Stomach (tissue), 9 donors: Measurements from ENCODE around the gene SH2D7. TPM values are rescaled to one million over a fixed set of nuclear protein-coding genes. Genes with fewer than 3 reads are reported as not detected.

Experiments used
- DNase-seq, 2 donors: peaks; one replicate each; pipeline versions ENCODE4 v3.0.0 to v3.0.0-alpha.2; 2013 to 2019
- H3K27ac ChIP-seq, 5 donors: fragments of 200-600 bp in 4 of 5; sonication (generic) in 4 of 5; one replicate each; pipeline ENCODE4 v1.5.1; 2013 to 2019; ENCODE audit warnings: mild to moderate bottlenecking in 1 of 5, moderate library complexity in 1 of 5
- H3K27me3 ChIP-seq, 3 donors: fragments of 200-600 bp; sonication (generic); one replicate each; pipeline ENCODE4 v1.5.1; 2017 to 2019; ENCODE audit warnings: mixed run types in 1 of 3
- H3K36me3 ChIP-seq, 4 donors: fragments of 200-600 bp; sonication (generic); 1 replicate in 3 of 4; 2 replicates in 1 of 4; pipeline ENCODE4 v1.5.1; 2016 to 2019
- H3K4me1 ChIP-seq, 4 donors: fragments of 200-600 bp; sonication (generic); one replicate each; pipeline ENCODE4 v1.5.1; 2016 to 2019
- H3K4me3 ChIP-seq, 4 donors: fragments of 200-600 bp; sonication (generic) in 3 of 4; one replicate each; pipeline ENCODE4 v1.5.1; 2016 to 2019; ENCODE audit warnings: mild to moderate bottlenecking in 1 of 4
- H3K9me3 ChIP-seq, 4 donors: fragments of 200-600 bp; sonication (generic); one replicate each; pipeline ENCODE4 v1.5.1; 2016 to 2019
- CTCF ChIP-seq, 7 experiments: fragments of 450-650 bp in 4 of 7; fragments of 200-600 bp in 3 of 7; sonication (generic) in 3 of 7; IDR thresholded peaks; one replicate each; pipeline ENCODE4 v1.5.1; 2016 to 2019; ENCODE audit warnings: antibody characterized with exemption in 7 of 7, control low read depth in 2 of 7, mild to moderate bottlenecking in 1 of 7
- EP300 ChIP-seq: sonication (generic); formaldehyde crosslinking; IDR thresholded peaks from one replicate; pipeline ENCODE4 v1.6.1; 2017; ENCODE audit warnings: antibody characterized with exemption
- POLR2A ChIP-seq, 4 donors: fragments of 450-650 bp; IDR thresholded peaks; one replicate each; pipeline ENCODE4 v1.6.1; 2016; ENCODE audit warnings: antibody characterized with exemption in 4 of 4, control low read depth in 2 of 4, mild to moderate bottlenecking in 1 of 4, moderate library complexity in 1 of 4
- POLR2AphosphoS5 ChIP-seq, 3 donors: sonication (generic); formaldehyde crosslinking; IDR thresholded peaks; one replicate each; pipeline ENCODE4 v1.6.1; 2016; ENCODE audit warnings: antibody characterized with exemption in 3 of 3
- WGBS, 5 donors: extraction: QIAGEN DNeasy Blood & Tissue Kit in 3 of 5; methylation state at CpG; one replicate each; pipeline versions ENCODE4 v1.1.5 to v1.1.7; 2013 to 2018; 5-methylcytosine and 5-hydroxymethylcytosine counted together
- intact Hi-C: fragments of 100-400 bp; cut with DNase I; formaldehyde crosslinking; loops from one replicate; pipeline ENCODE4 v1.15.1; 2023; ENCODE audit warnings: low total_unique reads
- polyA plus RNA-seq, 3 donors: library from polyadenylated mRNA; stranded (reverse); fragments of 200-250 nt; gene quantifications; one replicate each; pipeline ENCODE4 v1.2.3, GENCODE V29; 2013
- total RNA-seq, 5 donors: library from RNA; depleted of rRNA; stranded (reverse); fragments of >200 nt; gene quantifications; one replicate each; pipeline versions ENCODE4 v1.1.0 to v1.2.3, GENCODE V29; 2014 to 2016
- donor health status: healthy with polysubstance abuse.
- donor health status: Bipolar disorder and iron deficiency.
- donor health status: healthy.

The SH2D7 gene
- total and polyA plus RNA-seq, 8 donors: 0.29 to 0.45 TPM; not detected in 6

GRCh38 chr15:78057803-78058202 is 34.6 kb upstream of the SH2D7 start:
- no peak for TF ChIP-seq POLR2A (IDR thresholded peaks at IDR 0.05)
- no peak for TF ChIP-seq CTCF (IDR thresholded peaks at IDR 0.05)
- TF ChIP-seq POLR2AphosphoS5 (IDR thresholded peaks at IDR 0.05): no peak
- no peak for TF ChIP-seq EP300
- 66 to 92% (median 71%) methylated on average over 5 of the region's 5 CpGs for WGBS, 5 donors
- H3K4me1 ChIP-seq: peaks cover 68 to 97% (median 86%) of the 10 kb centered on the region in 4 donors

GRCh38 chr15:78058401-78058935 is 33.9 kb upstream of the SH2D7 start:
- TF ChIP-seq EP300 (no peak), POLR2AphosphoS5 (IDR thresholded peaks at IDR 0.05) (no peak), CTCF (IDR thresholded peaks at IDR 0.05) (no peak)
- DNase-seq: no peak
- no peaks in the 10 kb centered on the region for H3K27me3 ChIP-seq
- peaks cover 0 to 6% (median 3%) of the 10 kb centered on the region in 4 donors for H3K36me3 ChIP-seq
- peak overlapping the region in 4 of 5 donors; percentile 4 to 98 (median 84) for H3K27ac ChIP-seq
- WGBS, 5 donors: 86 to 93% (median 90%) methylated on average over 5 to 10 of the region's 10 CpGs
- H3K4me1 ChIP-seq: peaks cover 69 to 98% (median 92%) of the 10 kb centered on the region in 4 donors
- intact Hi-C loops: no loop called here
- no peak overlapping the region for H3K4me3 ChIP-seq
- no peaks in the 10 kb centered on the region for H3K9me3 ChIP-seq

More at GRCh38 chr15:78057803-78058202, 34.6 kb upstream of the SH2D7 start:
- Histone ChIP-seq H3K27me3 (no peaks in the 10 kb centered on the region), H3K36me3 (peaks cover 0 to 12% (median 10%) of the 10 kb centered on the region in 4 donors), H3K4me3 (no peak overlapping the region), H3K27ac (peak overlapping the region; percentile 4 to 98 (median 77)), H3K9me3 (no peaks in the 10 kb centered on the region)
- no peak for DNase-seq
- intact Hi-C loops: no loop called here

GRCh38 chr15:78059110-78059839 is 33.1 kb upstream of the SH2D7 start:
- peaks cover 77 to 100% (median 94%) of the 10 kb centered on the region in 4 donors for H3K4me1 ChIP-seq
- no peaks in the 10 kb centered on the region for H3K36me3 ChIP-seq
- intact Hi-C loops: no loop called here
- TF ChIP-seq POLR2A (IDR thresholded peaks at IDR 0.05) (no peak), CTCF (IDR thresholded peaks at IDR 0.05) (no peak), POLR2AphosphoS5 (IDR thresholded peaks at IDR 0.05) (no peak), EP300 (no peak)
- WGBS, 5 donors: 64 to 81% (median 76%) methylated on average over 3 of the region's 3 CpGs
- H3K27ac ChIP-seq: peak overlapping the region; percentile 4 to 98 (median 77)
- H3K27me3 ChIP-seq: no peaks in the 10 kb centered on the region
- no peak overlapping the region for H3K4me3 ChIP-seq
- DNase-seq: no peak
- H3K9me3 ChIP-seq: no peaks in the 10 kb centered on the region

GRCh38 chr15:78060232-78060631 is 32.1 kb upstream of the SH2D7 start:
- Histone ChIP-seq H3K27me3 (no peaks in the 10 kb centered on the region), H3K27ac (peak overlapping the region; percentile 1 to 98 (median 77)), H3K4me1 (peaks cover 84 to 100% (median 93%) of the 10 kb centered on the region in 4 donors), H3K9me3 (no peaks in the 10 kb centered on the region), H3K4me3 (no peak overlapping the region), H3K36me3 (no peaks in the 10 kb centered on the region)
- WGBS, 5 donors: 83 to 93% (median 86%) methylated on average over 5 of the region's 5 CpGs
- intact Hi-C loops: no loop called here
- no peak for DNase-seq
- TF ChIP-seq POLR2A (IDR thresholded peaks at IDR 0.05) (no peak), CTCF (IDR thresholded peaks at IDR 0.05) (no peak)
